Body of pancreas (tissue), 4 donors: ENCODE results near the gene ACVR2A. TPM values are rescaled to one million over a fixed set of nuclear protein-coding genes. Genes with fewer than 3 reads are reported as not detected.

ENCODE experiments used
- ATAC-seq: fragments of 150-250 bp; one replicate; pipeline ENCODE4 v1.9.1; 2016
- DNase-seq, 4 donors: peaks; one replicate each; pipeline ENCODE4 v3.0.0-alpha.2; 2019
- H3K27ac ChIP-seq, 4 donors: fragments of 200-600 bp; sonication (generic); 1 replicate in 3 of 4; 2 replicates in 1 of 4; pipeline versions ENCODE4 v1.5.1 to v1.6.1; 2016 to 2019; ENCODE audit warnings: mild to moderate bottlenecking in 1 of 4, mixed read lengths in 1 of 4, moderate library complexity in 1 of 4
- H3K27me3 ChIP-seq, 2 donors: fragments of 200-600 bp; sonication (generic); one replicate each; pipeline ENCODE4 v1.6.0; 2016; ENCODE audit warnings: mild to moderate bottlenecking in 1 of 2
- H3K36me3 ChIP-seq, 2 donors: fragments of 200-600 bp; sonication (generic); replicated peaks in 1 of 2; 2 replicates each; pipeline ENCODE4 v1.5.1; 2016; ENCODE audit warnings: low read depth in 2 of 2; ENCODE audit not compliant: insufficient read depth in 1 of 2
- H3K4me1 ChIP-seq: fragments of 200-600 bp; sonication (generic); one replicate; pipeline ENCODE4 v1.6.0; 2016
- H3K4me3 ChIP-seq, 2 donors: fragments of 200-600 bp; sonication (generic); 1 replicate in 1 of 2; 2 replicates in 1 of 2; pipeline ENCODE4 v1.5.1; 2016 to 2019
- H3K9me3 ChIP-seq, 3 donors: fragments of 200-600 bp; sonication (generic); 1 replicate in 2 of 3; 2 replicates in 1 of 3; pipeline ENCODE4 v1.5.1; 2016
- CTCF ChIP-seq, 7 experiments: fragments of 450-650 bp in 4 of 7; fragments of 200-600 bp in 3 of 7; sonication (generic) in 3 of 7; IDR thresholded peaks; one replicate each; pipeline ENCODE4 v1.5.1; 2016 to 2019; ENCODE audit warnings: antibody characterized with exemption in 7 of 7
- POLR2A ChIP-seq, 3 donors: fragments of 450-650 bp; IDR thresholded peaks; one replicate each; pipeline ENCODE4 v1.6.1; 2016; ENCODE audit warnings: antibody characterized with exemption in 3 of 3, mild to moderate bottlenecking in 2 of 3
- WGBS, 2 donors: methylation state at CpG; one replicate each; pipeline ENCODE4 v1.1.5; 2017; 5-methylcytosine and 5-hydroxymethylcytosine counted together
- intact Hi-C: fragments of 100-400 bp; cut with DNase I; formaldehyde crosslinking; loops from one replicate; pipeline ENCODE4 v1.15.1; 2023
- total RNA-seq, 2 donors: library from RNA; depleted of rRNA; stranded (reverse); fragments of >200 nt; gene quantifications; one replicate each; pipeline ENCODE4 v1.1.0, GENCODE V29; 2016

The ACVR2A gene
- total RNA-seq, 2 donors from 2014 or later = 5.6 to 25.9 TPM

GRCh38 chr2:147854557-147855134, 9.8 kb downstream of the ACVR2A start:
- H3K4me3 ChIP-seq = no peak overlapping the region
- H3K27me3 ChIP-seq = no peaks in the 10 kb centered on the region
- no peak for DNase-seq
- H3K27ac ChIP-seq = no peak overlapping the region
- H3K9me3 ChIP-seq = no peaks in the 10 kb centered on the region
- peaks cover 63% of the 10 kb centered on the region for H3K4me1 ChIP-seq
- TF ChIP-seq POLR2A (IDR thresholded peaks at IDR 0.05) (no peak), CTCF (IDR thresholded peaks at IDR 0.05) (no peak)
- 76 to 81% methylated on average over 6 of the region's 6 CpGs for WGBS, 2 donors
- ATAC-seq = no peak
- H3K36me3 ChIP-seq = no peaks in the 10 kb centered on the region
- intact Hi-C loops = no loop called here

GRCh38 chr2:147855316-147855715, 10.5 kb downstream of the ACVR2A start:
- Histone ChIP-seq H3K4me3 (no peak overlapping the region), H3K36me3 (no peaks in the 10 kb centered on the region), H3K4me1 (peaks cover 60% of the 10 kb centered on the region), H3K27me3 (no peaks in the 10 kb centered on the region), H3K9me3 (no peaks in the 10 kb centered on the region), H3K27ac (no peak overlapping the region)
- no peak for TF ChIP-seq POLR2A (IDR thresholded peaks at IDR 0.05)
- no peak for TF ChIP-seq CTCF (IDR thresholded peaks at IDR 0.05)
- intact Hi-C loops = no loop called here
- no peak for ATAC-seq
- no peak for DNase-seq

- TF ChIP-seq POLR2A (IDR thresholded peaks at IDR 0.05) = no peak
- TF ChIP-seq CTCF (IDR thresholded peaks at IDR 0.05) = peak in 1 of 7 experiments; percentile 7
- H3K27me3 ChIP-seq = no peaks in the 10 kb centered on the region
- H3K4me3 ChIP-seq = no peak overlapping the region
- ATAC-seq (no peak), DNase-seq (no peak)
- no peak overlapping the region for H3K27ac ChIP-seq
- intact Hi-C loops = no loop called here
- H3K4me1 ChIP-seq = peaks cover 56% of the 10 kb centered on the region
- H3K36me3 ChIP-seq = no peaks in the 10 kb centered on the region
- H3K9me3 ChIP-seq = no peaks in the 10 kb centered on the region
Observed at GRCh38 chr2:147855977-147856376, 11.1 kb downstream of the ACVR2A start.

- TF ChIP-seq CTCF (IDR thresholded peaks at IDR 0.05) (no peak), POLR2A (IDR thresholded peaks at IDR 0.05) (no peak)
- 93 to 94% methylated on average over 1 of the region's 1 CpG for WGBS, 2 donors
- Histone ChIP-seq H3K9me3 (no peaks in the 10 kb centered on the region), H3K27ac (no peak overlapping the region), H3K4me3 (no peak overlapping the region), H3K4me1 (peaks cover 44% of the 10 kb centered on the region), H3K27me3 (no peaks in the 10 kb centered on the region), H3K36me3 (no peaks in the 10 kb centered on the region)
- intact Hi-C loops = no loop called here
- ATAC-seq (no peak), DNase-seq (no peak)
Observed at GRCh38 chr2:147860009-147860408, 15.2 kb downstream of the ACVR2A start.

GRCh38 chr2:147862859-147863516, 18.2 kb downstream of the ACVR2A start:
- no peak for TF ChIP-seq CTCF (IDR thresholded peaks at IDR 0.05)
- TF ChIP-seq POLR2A (IDR thresholded peaks at IDR 0.05) = no peak
- no peak for DNase-seq
- peaks cover 26% of the 10 kb centered on the region for H3K4me1 ChIP-seq

More at GRCh38 chr2:147862859-147863516, 18.2 kb downstream of the ACVR2A start:
- Histone ChIP-seq H3K36me3 (no peaks in the 10 kb centered on the region), H3K4me3 (no peak overlapping the region), H3K27ac (no peak overlapping the region), H3K9me3 (no peaks in the 10 kb centered on the region), H3K27me3 (no peaks in the 10 kb centered on the region)
- WGBS, 2 donors = 39 to 47% methylated on average over 2 of the region's 2 CpGs
- no peak for ATAC-seq
- intact Hi-C loops = no loop called here
